Activated CD8-positive, alpha-beta memory T cell treated with anti-CD3 and anti-CD28 coated beads, Interleukin-2, amount 10 ng/mL, durations not matched to agents 7 days and 5 days (primary cell): ENCODE data around the gene PRDM15. TPM values are rescaled to one million over a fixed set of nuclear protein-coding genes. Genes with fewer than 3 reads are reported as not detected.
A peak's percentile ranks its signal among the peaks of the same experiment; 100 is the strongest.

Experiments
- ATAC-seq: fragments of 150-1000 bp; cut with Tn5 transposase; one replicate; pipeline ENCODE4 v1.10.0; 2021; ENCODE audit warnings: moderate library complexity
- CTCF ChIA-PET: fragments of 350-600 bp; sonication (Branson Sonifier 250); formaldehyde crosslinking; loops from one replicate; lab custom pipeline; 2021; ENCODE audit warnings: antibody characterized with exemption; lab: Charles Lee
- DNase-seq: peaks from one replicate; pipeline ENCODE4 v3.0.0-alpha.2; 2020
- H3K27ac Mint-ChIP-seq: one replicate; pipeline ENCODE4 v1.8.0; 2021; ENCODE audit warnings: mild to moderate bottlenecking, mixed read lengths
- H3K27me3 Mint-ChIP-seq: one replicate; pipeline ENCODE4 v1.8.0; 2021; ENCODE audit warnings: mixed read lengths
- H3K36me3 Mint-ChIP-seq: one replicate; pipeline ENCODE4 v1.8.0; 2021; ENCODE audit warnings: mild to moderate bottlenecking, mixed read lengths
- H3K4me1 Mint-ChIP-seq: one replicate; pipeline ENCODE4 v1.8.0; 2021; ENCODE audit warnings: mixed read lengths
- H3K4me3 Mint-ChIP-seq: one replicate; pipeline ENCODE4 v1.8.0; 2021; ENCODE audit warnings: mild to moderate bottlenecking, moderate library complexity, mixed read lengths
- H3K9me3 Mint-ChIP-seq: one replicate; pipeline ENCODE4 v1.8.0; 2022; ENCODE audit warnings: low read depth, mixed read lengths
- total RNA-seq, 2 experiments: library from RNA; stranded (reverse); gene quantifications; one replicate each; pipeline ENCODE4 v1.2.3, GENCODE V29; 2021

PRDM15 gene
- total RNA-seq, 2 experiments from 2014 or later = 10.8 to 13.4 TPM

GRCh38 chr21:41781050-41781410 lies 98.1 kb downstream of the PRDM15 start:
- Mint-ChIP-seq H3K27ac (no peak overlapping the region), H3K9me3 (no peaks in the 10 kb centered on the region), H3K4me1 (peaks cover 3% of the 10 kb centered on the region), H3K27me3 (peaks cover 52% of the 10 kb centered on the region), H3K4me3 (no peak overlapping the region), H3K36me3 (no peaks in the 10 kb centered on the region)
- ATAC-seq (no peak), DNase-seq (no peak)
- CTCF ChIA-PET = no interaction called here

GRCh38 chr21:41780337-41781049 lies 98.7 kb downstream of the PRDM15 start:
- peaks cover 3% of the 10 kb centered on the region for H3K4me1 Mint-ChIP-seq
- peaks cover 57% of the 10 kb centered on the region for H3K27me3 Mint-ChIP-seq
- no peak for DNase-seq
- no peaks in the 10 kb centered on the region for H3K9me3 Mint-ChIP-seq
- CTCF ChIA-PET = no interaction called here
- no peak overlapping the region for H3K4me3 Mint-ChIP-seq
- H3K27ac Mint-ChIP-seq = no peak overlapping the region
- no peak for ATAC-seq
- H3K36me3 Mint-ChIP-seq = no peaks in the 10 kb centered on the region

GRCh38 chr21:41779659-41780058 lies 99.5 kb downstream of the PRDM15 start:
- H3K9me3 Mint-ChIP-seq = no peaks in the 10 kb centered on the region
- H3K27me3 Mint-ChIP-seq = peaks cover 61% of the 10 kb centered on the region
- DNase-seq = no peak
- no peak for ATAC-seq
- H3K36me3 Mint-ChIP-seq = no peaks in the 10 kb centered on the region
- peaks cover 3% of the 10 kb centered on the region for H3K4me1 Mint-ChIP-seq
- no peak overlapping the region for H3K27ac Mint-ChIP-seq
- H3K4me3 Mint-ChIP-seq = no peak overlapping the region
- CTCF ChIA-PET = no interaction called here

GRCh38 chr21:41778930-41779600 lies 100.1 kb downstream of the PRDM15 start:
- no peak for ATAC-seq
- Mint-ChIP-seq H3K4me1 (peaks cover 3% of the 10 kb centered on the region), H3K9me3 (no peaks in the 10 kb centered on the region), H3K4me3 (no peak overlapping the region), H3K27me3 (peaks cover 62% of the 10 kb centered on the region), H3K27ac (no peak overlapping the region), H3K36me3 (no peaks in the 10 kb centered on the region)
- no peak for DNase-seq
- CTCF ChIA-PET = interaction anchor here (0.7 kb wide), 1 partner anchor 496 kb away, joined by 4 read pairs; no protein-coding TSS in a partner anchor

- Mint-ChIP-seq H3K27ac (no peak overlapping the region), H3K9me3 (no peaks in the 10 kb centered on the region), H3K4me1 (no peaks in the 10 kb centered on the region), H3K36me3 (no peaks in the 10 kb centered on the region), H3K27me3 (peaks cover 56% of the 10 kb centered on the region), H3K4me3 (no peak overlapping the region)
- ATAC-seq = peak; percentile 27
- no peak for DNase-seq
- CTCF ChIA-PET = interaction anchor here (0.7 to 0.8 kb wide), 3 partner anchors 166 to 495 kb away, joined by 3 to 4 read pairs (median 3); no protein-coding TSS in a partner anchor
Observed at GRCh38 chr21:41777951-41778815, 101.0 kb downstream of the PRDM15 start.

GRCh38 chr21:41776778-41777177 lies 102.4 kb downstream of the PRDM15 start:
- Mint-ChIP-seq H3K27me3 (peaks cover 56% of the 10 kb centered on the region), H3K36me3 (no peaks in the 10 kb centered on the region), H3K27ac (no peak overlapping the region), H3K4me3 (no peak overlapping the region), H3K4me1 (no peaks in the 10 kb centered on the region), H3K9me3 (no peaks in the 10 kb centered on the region)
- CTCF ChIA-PET = interaction anchor here (1.0 kb wide), 1 partner anchor 494 kb away, joined by 3 read pairs; no protein-coding TSS in a partner anchor
- DNase-seq (no peak), ATAC-seq (no peak)

- CTCF ChIA-PET = no interaction called here
- no peak overlapping the region for H3K4me3 Mint-ChIP-seq
- no peak overlapping the region for H3K27ac Mint-ChIP-seq
- H3K27me3 Mint-ChIP-seq = peaks cover 59% of the 10 kb centered on the region
- DNase-seq (no peak), ATAC-seq (no peak)
- H3K9me3 Mint-ChIP-seq = no peaks in the 10 kb centered on the region
- H3K36me3 Mint-ChIP-seq = no peaks in the 10 kb centered on the region
- no peaks in the 10 kb centered on the region for H3K4me1 Mint-ChIP-seq
Observed at GRCh38 chr21:41775149-41775472, 104.0 kb downstream of the PRDM15 start.

- peaks cover 62% of the 10 kb centered on the region for H3K27me3 Mint-ChIP-seq
- DNase-seq (no peak), ATAC-seq (no peak)
- H3K27ac Mint-ChIP-seq = no peak overlapping the region
- no peaks in the 10 kb centered on the region for H3K36me3 Mint-ChIP-seq
- no peaks in the 10 kb centered on the region for H3K9me3 Mint-ChIP-seq
- CTCF ChIA-PET = no interaction called here
- H3K4me1 Mint-ChIP-seq = no peaks in the 10 kb centered on the region
- no peak overlapping the region for H3K4me3 Mint-ChIP-seq
Observed at GRCh38 chr21:41774467-41775148, 104.5 kb downstream of the PRDM15 start.

- Mint-ChIP-seq H3K36me3 (peaks cover 2% of the 10 kb centered on the region), H3K9me3 (no peaks in the 10 kb centered on the region), H3K4me1 (peaks cover 17% of the 10 kb centered on the region), H3K27me3 (peaks cover 67% of the 10 kb centered on the region), H3K4me3 (no peak overlapping the region), H3K27ac (no peak overlapping the region)
- ATAC-seq (no peak), DNase-seq (no peak)
- CTCF ChIA-PET = no interaction called here
Observed at GRCh38 chr21:41772351-41773080, 106.6 kb downstream of the PRDM15 start.

- CTCF ChIA-PET = no interaction called here
- Mint-ChIP-seq H3K27ac (no peak overlapping the region), H3K27me3 (peaks cover 69% of the 10 kb centered on the region), H3K9me3 (no peaks in the 10 kb centered on the region), H3K4me1 (peaks cover 22% of the 10 kb centered on the region), H3K4me3 (no peak overlapping the region), H3K36me3 (peaks cover 6% of the 10 kb centered on the region)
- no peak for ATAC-seq
- DNase-seq = no peak
Observed at GRCh38 chr21:41771625-41771945, 107.6 kb downstream of the PRDM15 start.

GRCh38 chr21:41770901-41771624 lies 108.1 kb downstream of the PRDM15 start:
- H3K36me3 Mint-ChIP-seq = peaks cover 6% of the 10 kb centered on the region
- no peak for DNase-seq
- ATAC-seq = no peak
- H3K4me1 Mint-ChIP-seq = peaks cover 22% of the 10 kb centered on the region
- H3K27me3 Mint-ChIP-seq = peaks cover 69% of the 10 kb centered on the region
- H3K4me3 Mint-ChIP-seq = no peak overlapping the region
- no peaks in the 10 kb centered on the region for H3K9me3 Mint-ChIP-seq
- H3K27ac Mint-ChIP-seq = no peak overlapping the region
- CTCF ChIA-PET = no interaction called here

- DNase-seq (no peak), ATAC-seq (no peak)
- no peak overlapping the region for H3K27ac Mint-ChIP-seq
- H3K9me3 Mint-ChIP-seq = no peaks in the 10 kb centered on the region
- CTCF ChIA-PET = interaction anchor here (2.0 kb wide), 1 partner anchor 487 kb away, joined by 8 read pairs; no protein-coding TSS in a partner anchor
- H3K4me1 Mint-ChIP-seq = peaks cover 28% of the 10 kb centered on the region
- H3K4me3 Mint-ChIP-seq = no peak overlapping the region
- peaks cover 6% of the 10 kb centered on the region for H3K36me3 Mint-ChIP-seq
- H3K27me3 Mint-ChIP-seq = peaks cover 71% of the 10 kb centered on the region
Observed at GRCh38 chr21:41769933-41770332, 109.2 kb downstream of the PRDM15 start.
